ENCODE measurements around the gene CDC14A. TPM values are rescaled to one million over a fixed set of nuclear protein-coding genes. Genes with fewer than 3 reads are reported as not detected.
A peak's percentile ranks its signal among the peaks of the same experiment; 100 is the strongest.

Gene CDC14A
- total RNA-seq, 1 experiment from 2014 or later: 3.4 TPM

GRCh38 chr1:100349246-100349645 lies 3.1 kb upstream of the CDC14A start:
- TF ChIP-seq EZH2phosphoT487 (IDR thresholded peaks at IDR 0.05; ENCODE audit: borderline replicate concordance, low read length) (no peak), CTCF (conservative IDR thresholded peaks at IDR 0.05; ENCODE audit: low read depth, low read length) (no peak), EZH2 (IDR thresholded peaks at IDR 0.05; ENCODE audit: low read length, unreplicated experiment) (no peak)
- H3K4me3 ChIP-seq (ENCODE audit: low read length): no peak overlapping the region
- H3K79me2 ChIP-seq (ENCODE audit: low read length): no peaks in the 10 kb centered on the region
- no peaks in the 10 kb centered on the region for H4K20me1 ChIP-seq (ENCODE audit: low read length)
- peaks cover 16% of the 10 kb centered on the region for H3K4me1 ChIP-seq (ENCODE audit: insufficient read depth, low read length)
- POLR2A ChIA-PET (ENCODE audit: unreplicated experiment): no interaction called here
- no peak overlapping the region for H3K9ac ChIP-seq (ENCODE audit: low read length)
- no peak overlapping the region for H3K27ac ChIP-seq (ENCODE audit: low read length)
- CTCF ChIA-PET: no interaction called here
- no peak overlapping the region for H2AFZ ChIP-seq (ENCODE audit: low read length)
- intact Hi-C loops (cut with micrococcal nuclease): no loop called here
- no TSS peak for BruUV-seq (replicated peaks)
- H3K27me3 ChIP-seq (ENCODE audit: low read length): no peaks in the 10 kb centered on the region
- ATAC-seq (no peak), DNase-seq (no peak)
- H3K9me3 ChIP-seq (ENCODE audit: low read length): no peaks in the 10 kb centered on the region
- no peaks in the 10 kb centered on the region for H3K9me2 ChIP-seq (replicated peaks; ENCODE audit: low read length)
- no peaks in the 10 kb centered on the region for H3K36me3 ChIP-seq (ENCODE audit: low read depth, low read length)
- no peak overlapping the region for H3K4me2 ChIP-seq (ENCODE audit: low read length)
- no peaks in the 10 kb centered on the region for H3F3A ChIP-seq (ENCODE audit: low read length, unreplicated experiment)

- no peaks in the 10 kb centered on the region for H3K9me3 ChIP-seq (ENCODE audit: low read length)
- H2AFZ ChIP-seq (ENCODE audit: low read length): peak overlapping the region; percentile 93
- peaks cover 29% of the 10 kb centered on the region for H3K4me1 ChIP-seq (ENCODE audit: insufficient read depth, low read length)
- no peaks in the 10 kb centered on the region for H3K9me2 ChIP-seq (replicated peaks; ENCODE audit: low read length)
- no TSS peak for BruUV-seq (replicated peaks)
- no peaks in the 10 kb centered on the region for H3K36me3 ChIP-seq (ENCODE audit: low read depth, low read length)
- CTCF ChIA-PET: no interaction called here
- no peaks in the 10 kb centered on the region for H4K20me1 ChIP-seq (ENCODE audit: low read length)
- 0 out of 2 replicates have a peak, but pooled peaks cover 3% of the 10 kb centered on the region for H3K79me2 ChIP-seq (ENCODE audit: low read length)
- DNase-seq: no peak
- H3K4me3 ChIP-seq (ENCODE audit: low read length): peak overlapping the region; percentile 92
- H3K9ac ChIP-seq (ENCODE audit: low read length): peak overlapping the region; percentile 58
- H3F3A ChIP-seq (ENCODE audit: low read length, unreplicated experiment): no peaks in the 10 kb centered on the region
- intact Hi-C loops (cut with micrococcal nuclease): loop anchor here (5.0 to 10.0 kb wide), 4 partner anchors 43 to 524 kb away; partner anchors contain the start of genes RTCA, SASS6 and TRMT13
- no peak for TF ChIP-seq EZH2phosphoT487 (IDR thresholded peaks at IDR 0.05; ENCODE audit: borderline replicate concordance, low read length)
- TF ChIP-seq EZH2 (IDR thresholded peaks at IDR 0.05; ENCODE audit: low read length, unreplicated experiment): no peak
- no peak for TF ChIP-seq CTCF (conservative IDR thresholded peaks at IDR 0.05; ENCODE audit: low read depth, low read length)
- POLR2A ChIA-PET (ENCODE audit: unreplicated experiment): interaction anchor here (0.6 kb wide), 1 partner anchor 194 kb away, joined by 11 read pairs; no protein-coding TSS in a partner anchor
- peak overlapping the region; percentile 91 for H3K4me2 ChIP-seq (ENCODE audit: low read length)
- ATAC-seq: no peak
- no peak overlapping the region for H3K27ac ChIP-seq (ENCODE audit: low read length)
- no peaks in the 10 kb centered on the region for H3K27me3 ChIP-seq (ENCODE audit: low read length)
Measured at GRCh38 chr1:100350787-100351094, 1.6 kb upstream of the CDC14A start.

- TF ChIP-seq CTCF (conservative IDR thresholded peaks at IDR 0.05; ENCODE audit: low read depth, low read length): peak; percentile 55
- TF ChIP-seq EZH2 (IDR thresholded peaks at IDR 0.05; ENCODE audit: low read length, unreplicated experiment): no peak
- no peak for TF ChIP-seq EZH2phosphoT487 (IDR thresholded peaks at IDR 0.05; ENCODE audit: borderline replicate concordance, low read length)
- Histone ChIP-seq H3K27me3 (ENCODE audit: low read length) (no peaks in the 10 kb centered on the region), H3F3A (ENCODE audit: low read length, unreplicated experiment) (no peaks in the 10 kb centered on the region), H4K20me1 (ENCODE audit: low read length) (no peaks in the 10 kb centered on the region), H3K4me3 (ENCODE audit: low read length) (peak overlapping the region; percentile 92), H3K27ac (ENCODE audit: low read length) (peak overlapping the region; percentile 71), H3K9me3 (ENCODE audit: low read length) (no peaks in the 10 kb centered on the region), H2AFZ (ENCODE audit: low read length) (peak overlapping the region; percentile 93), H3K9me2 (replicated peaks; ENCODE audit: low read length) (no peaks in the 10 kb centered on the region), H3K4me1 (ENCODE audit: insufficient read depth, low read length) (peaks cover 29% of the 10 kb centered on the region), H3K9ac (ENCODE audit: low read length) (peak overlapping the region; percentile 58), H3K36me3 (ENCODE audit: low read depth, low read length) (no peaks in the 10 kb centered on the region), H3K79me2 (ENCODE audit: low read length) (0 out of 2 replicates have a peak, but pooled peaks cover 3% of the 10 kb centered on the region), H3K4me2 (ENCODE audit: low read length) (peak overlapping the region; percentile 91)
- TSS peak; percentile 94 for BruUV-seq (replicated peaks)
- ATAC-seq: peak; percentile 71
- POLR2A ChIA-PET (ENCODE audit: unreplicated experiment): interaction anchor here (0.6 kb wide), 2 partner anchors 195 to 220 kb away, joined by 3 to 11 read pairs; no protein-coding TSS in a partner anchor
- DNase-seq: peak; percentile 90
- intact Hi-C loops (cut with micrococcal nuclease): loop anchor here (5.0 to 10.0 kb wide), 4 partner anchors 44 to 524 kb away; partner anchors contain the start of genes RTCA, SASS6 and TRMT13
- CTCF ChIA-PET: no interaction called here
Measured at GRCh38 chr1:100351095-100351887, 1.0 kb upstream of the CDC14A start.
